Measurements from ENCODE around the gene SLX4IP.

Gene SLX4IP

GRCh38 chr20:10508468-10509251 is 73.6 kb downstream of the SLX4IP start:
- H3K4me1 ChIP-seq (ENCODE audit: control insufficient read depth, insufficient read depth, low read length, unreplicated experiment): peaks cover 55% of the 10 kb centered on the region
- H3K79me2 ChIP-seq (ENCODE audit: control insufficient read depth, insufficient read depth, low read length, unreplicated experiment): peaks cover 7% of the 10 kb centered on the region
- no peaks in the 10 kb centered on the region for H3K27me3 ChIP-seq (ENCODE audit: insufficient read depth, low read length)
- peak overlapping the region; percentile 58 for H3K27ac ChIP-seq (ENCODE audit: low read depth, low read length)
- H3K4me3 ChIP-seq (ENCODE audit: low read depth, low read length): 0 out of 2 replicates have a peak overlapping the region, but pooled peaks have one; percentile 7
- no peaks in the 10 kb centered on the region for H3K36me3 ChIP-seq (ENCODE audit: insufficient read depth, low read length)
- H2AFZ ChIP-seq (ENCODE audit: low read length, unreplicated experiment): peak overlapping the region; percentile 52

GRCh38 chr20:10509376-10509775 is 74.3 kb downstream of the SLX4IP start:
- H3K27ac ChIP-seq (ENCODE audit: low read depth, low read length): peak overlapping the region; percentile 58
- H3K4me3 ChIP-seq (ENCODE audit: low read depth, low read length): no peak overlapping the region
- H3K27me3 ChIP-seq (ENCODE audit: insufficient read depth, low read length): no peaks in the 10 kb centered on the region
- H2AFZ ChIP-seq (ENCODE audit: low read length, unreplicated experiment): peak overlapping the region; percentile 52
- H3K4me1 ChIP-seq (ENCODE audit: control insufficient read depth, insufficient read depth, low read length, unreplicated experiment): peaks cover 62% of the 10 kb centered on the region
- peaks cover 7% of the 10 kb centered on the region for H3K79me2 ChIP-seq (ENCODE audit: control insufficient read depth, insufficient read depth, low read length, unreplicated experiment)
- H3K36me3 ChIP-seq (ENCODE audit: insufficient read depth, low read length): no peaks in the 10 kb centered on the region

GRCh38 chr20:10510216-10510615 is 75.1 kb downstream of the SLX4IP start:
- no peak overlapping the region for H3K27ac ChIP-seq (ENCODE audit: low read depth, low read length)

GRCh38 chr20:10511170-10511508 is 76.0 kb downstream of the SLX4IP start:
- Histone ChIP-seq H3K79me2 (ENCODE audit: control insufficient read depth, insufficient read depth, low read length, unreplicated experiment) (peaks cover 8% of the 10 kb centered on the region), H3K36me3 (ENCODE audit: insufficient read depth, low read length) (no peaks in the 10 kb centered on the region), H3K4me3 (ENCODE audit: low read depth, low read length) (peak overlapping the region; percentile 8; the same call in 1 of the 2 replicates), H3K27me3 (ENCODE audit: insufficient read depth, low read length) (no peaks in the 10 kb centered on the region), H2AFZ (ENCODE audit: low read length, unreplicated experiment) (no peak overlapping the region), H3K4me1 (ENCODE audit: control insufficient read depth, insufficient read depth, low read length, unreplicated experiment) (peaks cover 51% of the 10 kb centered on the region), H3K27ac (ENCODE audit: low read depth, low read length) (peak overlapping the region; percentile 92)

More at GRCh38 chr20:10510216-10510615, 75.1 kb downstream of the SLX4IP start:
- no peaks in the 10 kb centered on the region for H3K27me3 ChIP-seq (ENCODE audit: insufficient read depth, low read length)
- no peaks in the 10 kb centered on the region for H3K36me3 ChIP-seq (ENCODE audit: insufficient read depth, low read length)
- H3K4me3 ChIP-seq (ENCODE audit: low read depth, low read length): no peak overlapping the region
- peaks cover 7% of the 10 kb centered on the region for H3K79me2 ChIP-seq (ENCODE audit: control insufficient read depth, insufficient read depth, low read length, unreplicated experiment)
- no peak overlapping the region for H2AFZ ChIP-seq (ENCODE audit: low read length, unreplicated experiment)
- H3K4me1 ChIP-seq (ENCODE audit: control insufficient read depth, insufficient read depth, low read length, unreplicated experiment): peaks cover 60% of the 10 kb centered on the region

GRCh38 chr20:10511509-10512251 is 76.6 kb downstream of the SLX4IP start:
- Histone ChIP-seq H3K36me3 (ENCODE audit: insufficient read depth, low read length) (no peaks in the 10 kb centered on the region), H2AFZ (ENCODE audit: low read length, unreplicated experiment) (no peak overlapping the region), H3K27me3 (ENCODE audit: insufficient read depth, low read length) (no peaks in the 10 kb centered on the region), H3K79me2 (ENCODE audit: control insufficient read depth, insufficient read depth, low read length, unreplicated experiment) (peaks cover 12% of the 10 kb centered on the region), H3K4me1 (ENCODE audit: control insufficient read depth, insufficient read depth, low read length, unreplicated experiment) (peaks cover 47% of the 10 kb centered on the region), H3K27ac (ENCODE audit: low read depth, low read length) (peak overlapping the region; percentile 92), H3K4me3 (ENCODE audit: low read depth, low read length) (peak overlapping the region; percentile 8; the same call in 1 of the 2 replicates)

GRCh38 chr20:10513061-10513460 is 78.0 kb downstream of the SLX4IP start:
- no peaks in the 10 kb centered on the region for H3K36me3 ChIP-seq (ENCODE audit: insufficient read depth, low read length)

GRCh38 chr20:10513931-10514575 is 78.9 kb downstream of the SLX4IP start:
- H3K4me3 ChIP-seq (ENCODE audit: low read depth, low read length): no peak overlapping the region
- H3K4me1 ChIP-seq (ENCODE audit: control insufficient read depth, insufficient read depth, low read length, unreplicated experiment): peaks cover 36% of the 10 kb centered on the region

More at GRCh38 chr20:10513061-10513460, 78.0 kb downstream of the SLX4IP start:
- no peak overlapping the region for H2AFZ ChIP-seq (ENCODE audit: low read length, unreplicated experiment)
- no peaks in the 10 kb centered on the region for H3K27me3 ChIP-seq (ENCODE audit: insufficient read depth, low read length)
- H3K27ac ChIP-seq (ENCODE audit: low read depth, low read length): no peak overlapping the region
- H3K4me1 ChIP-seq (ENCODE audit: control insufficient read depth, insufficient read depth, low read length, unreplicated experiment): peaks cover 46% of the 10 kb centered on the region
- H3K4me3 ChIP-seq (ENCODE audit: low read depth, low read length): no peak overlapping the region
- peaks cover 8% of the 10 kb centered on the region for H3K79me2 ChIP-seq (ENCODE audit: control insufficient read depth, insufficient read depth, low read length, unreplicated experiment)

GRCh38 chr20:10516529-10516928 is 81.4 kb downstream of the SLX4IP start:
- no peak overlapping the region for H3K27ac ChIP-seq (ENCODE audit: low read depth, low read length)
- no peaks in the 10 kb centered on the region for H3K36me3 ChIP-seq (ENCODE audit: insufficient read depth, low read length)
- H3K27me3 ChIP-seq (ENCODE audit: insufficient read depth, low read length): no peaks in the 10 kb centered on the region
- peaks cover 46% of the 10 kb centered on the region for H3K4me1 ChIP-seq (ENCODE audit: control insufficient read depth, insufficient read depth, low read length, unreplicated experiment)
- peaks cover 8% of the 10 kb centered on the region for H3K79me2 ChIP-seq (ENCODE audit: control insufficient read depth, insufficient read depth, low read length, unreplicated experiment)
- H3K4me3 ChIP-seq (ENCODE audit: low read depth, low read length): no peak overlapping the region
- H2AFZ ChIP-seq (ENCODE audit: low read length, unreplicated experiment): no peak overlapping the region

More at GRCh38 chr20:10513931-10514575, 78.9 kb downstream of the SLX4IP start:
- no peaks in the 10 kb centered on the region for H3K36me3 ChIP-seq (ENCODE audit: insufficient read depth, low read length)
- peak overlapping the region; percentile 21; the same call in 1 of the 2 replicates for H3K27ac ChIP-seq (ENCODE audit: low read depth, low read length)
- H3K27me3 ChIP-seq (ENCODE audit: insufficient read depth, low read length): no peaks in the 10 kb centered on the region
- H3K79me2 ChIP-seq (ENCODE audit: control insufficient read depth, insufficient read depth, low read length, unreplicated experiment): peaks cover 8% of the 10 kb centered on the region
- no peak overlapping the region for H2AFZ ChIP-seq (ENCODE audit: low read length, unreplicated experiment)

- H3K27me3 ChIP-seq (ENCODE audit: insufficient read depth, low read length): no peaks in the 10 kb centered on the region
- H3K4me3 ChIP-seq (ENCODE audit: low read depth, low read length): no peak overlapping the region
- peaks cover 14% of the 10 kb centered on the region for H3K79me2 ChIP-seq (ENCODE audit: control insufficient read depth, insufficient read depth, low read length, unreplicated experiment)
- H2AFZ ChIP-seq (ENCODE audit: low read length, unreplicated experiment): no peak overlapping the region
- peak overlapping the region; percentile 29 for H3K27ac ChIP-seq (ENCODE audit: low read depth, low read length)
- no peaks in the 10 kb centered on the region for H3K36me3 ChIP-seq (ENCODE audit: insufficient read depth, low read length)
- H3K4me1 ChIP-seq (ENCODE audit: control insufficient read depth, insufficient read depth, low read length, unreplicated experiment): peaks cover 42% of the 10 kb centered on the region
Observed at GRCh38 chr20:10519361-10520046, 84.4 kb downstream of the SLX4IP start.

GRCh38 chr20:10520528-10520927 is 85.4 kb downstream of the SLX4IP start:
- H3K4me3 ChIP-seq (ENCODE audit: low read depth, low read length): peak overlapping the region; percentile 17
- H3K4me1 ChIP-seq (ENCODE audit: control insufficient read depth, insufficient read depth, low read length, unreplicated experiment): peaks cover 41% of the 10 kb centered on the region
- H3K27me3 ChIP-seq (ENCODE audit: insufficient read depth, low read length): no peaks in the 10 kb centered on the region
- peak overlapping the region; percentile 72 for H3K27ac ChIP-seq (ENCODE audit: low read depth, low read length)
- H3K79me2 ChIP-seq (ENCODE audit: control insufficient read depth, insufficient read depth, low read length, unreplicated experiment): peaks cover 14% of the 10 kb centered on the region
- no peaks in the 10 kb centered on the region for H3K36me3 ChIP-seq (ENCODE audit: insufficient read depth, low read length)
- H2AFZ ChIP-seq (ENCODE audit: low read length, unreplicated experiment): no peak overlapping the region

Measured in ACC112 (cell line).